Liver (tissue), 9 donors: ENCODE data around the gene SPTAN1. TPM values are rescaled to one million over a fixed set of nuclear protein-coding genes. Genes with fewer than 3 reads are reported as not detected.

ENCODE experiments used
- DNase-seq: peaks from one replicate; pipeline ENCODE4 v3.0.0-alpha.2; 2017; ENCODE audit warnings: low spot score
- H3K27ac ChIP-seq, 2 donors: one replicate each; pipeline ENCODE4 v1.7.0; 2013; ENCODE audit warnings: inconsistent platforms in 2 of 2, low read length in 2 of 2, control low read depth in 1 of 2, low read depth in 1 of 2, mild to moderate bottlenecking in 1 of 2
- H3K27me3 ChIP-seq, 4 donors: one replicate each; pipeline versions ENCODE4 v1.6.1 to v1.7.0; 2013; ENCODE audit warnings: low read length in 3 of 4, inconsistent platforms in 1 of 4, mild to moderate bottlenecking in 1 of 4, moderate library complexity in 1 of 4; ENCODE audit not compliant: control insufficient read depth in 4 of 4, insufficient read depth in 4 of 4
- H3K36me3 ChIP-seq, 4 donors: one replicate each; pipeline versions ENCODE4 v1.6.1 to v1.7.0; 2013; ENCODE audit warnings: low read length in 3 of 4, mild to moderate bottlenecking in 3 of 4, low read depth in 1 of 4, moderate library complexity in 1 of 4; ENCODE audit not compliant: control insufficient read depth in 4 of 4, insufficient read depth in 3 of 4
- H3K4me1 ChIP-seq, 4 donors: one replicate each; pipeline versions ENCODE4 v1.6.1 to v1.7.0; 2013; ENCODE audit warnings: low read length in 3 of 4, mild to moderate bottlenecking in 3 of 4, moderate library complexity in 1 of 4; ENCODE audit not compliant: control insufficient read depth in 4 of 4, insufficient read depth in 4 of 4
- H3K4me3 ChIP-seq, 3 donors: one replicate each; pipeline versions ENCODE4 v1.6.1 to v1.7.0; 2013; ENCODE audit warnings: low read length in 3 of 3, control low read depth in 1 of 3, low read depth in 1 of 3, mild to moderate bottlenecking in 1 of 3
- H3K9ac ChIP-seq, 2 donors: one replicate each; pipeline ENCODE4 v1.7.0; 2013; ENCODE audit warnings: low read length in 2 of 2, mild to moderate bottlenecking in 2 of 2, moderate library complexity in 2 of 2, control low read depth in 1 of 2, low read depth in 1 of 2
- H3K9me3 ChIP-seq, 4 donors: one replicate each; pipeline versions ENCODE4 v1.6.1 to v1.7.0; 2013; ENCODE audit warnings: low read length in 3 of 4; ENCODE audit not compliant: control insufficient read depth in 4 of 4
- CTCF ChIP-seq: fragments of 150-350 bp; IDR thresholded peaks from 2 replicates; pipeline ENCODE4 v1.5.1; 2017; ENCODE audit warnings: improper control_type of control experiment, low read depth, low read length; ENCODE audit not compliant: missing input control
- EGR1 ChIP-seq, 2 donors: IDR thresholded peaks; 2 replicates each; pipeline ENCODE4 v1.6.1; 2016 to 2018; ENCODE audit warnings: antibody characterized with exemption in 2 of 2, low read depth in 2 of 2
- FOXA1 ChIP-seq: IDR thresholded peaks from 2 replicates; pipeline ENCODE4 v1.6.1; 2016; ENCODE audit warnings: antibody characterized with exemption
- FOXA2 ChIP-seq: IDR thresholded peaks from 2 replicates; pipeline ENCODE4 v1.6.1; 2016; ENCODE audit warnings: antibody characterized with exemption
- GABPA ChIP-seq, 2 donors: IDR thresholded peaks in 1 of 2; conservative IDR thresholded peaks in 1 of 2; 2 replicates each; pipeline ENCODE4 v1.6.1; 2016; ENCODE audit warnings: antibody characterized with exemption in 2 of 2, mild to moderate bottlenecking in 1 of 2, moderate library complexity in 1 of 2
- HNF4A ChIP-seq, 2 donors: conservative IDR thresholded peaks; 2 replicates each; pipeline ENCODE4 v1.6.1; 2016; ENCODE audit warnings: antibody characterized with exemption in 2 of 2, mild to moderate bottlenecking in 2 of 2
- HNF4G ChIP-seq: IDR thresholded peaks from 2 replicates; pipeline ENCODE4 v1.6.1; 2016; ENCODE audit warnings: antibody characterized with exemption
- JUND ChIP-seq, 2 donors: IDR thresholded peaks; 2 replicates each; pipeline ENCODE4 v1.6.1; 2016; ENCODE audit warnings: antibody characterized with exemption in 2 of 2
- MAX ChIP-seq: IDR thresholded peaks from 2 replicates; pipeline ENCODE4 v1.6.1; 2016; ENCODE audit warnings: antibody characterized with exemption
- NR2F2 ChIP-seq: IDR thresholded peaks from 2 replicates; pipeline ENCODE4 v1.6.1; 2016; ENCODE audit warnings: antibody characterized with exemption
- RAD21 ChIP-seq, 2 donors: IDR thresholded peaks; 2 replicates each; pipeline ENCODE4 v1.6.1; 2016; ENCODE audit warnings: antibody characterized with exemption in 2 of 2, mild to moderate bottlenecking in 2 of 2
- REST ChIP-seq: IDR thresholded peaks from 2 replicates; pipeline ENCODE4 v1.6.1; 2016; ENCODE audit warnings: antibody characterized with exemption, mild to moderate bottlenecking
- RXRA ChIP-seq, 2 donors: IDR thresholded peaks; 2 replicates each; pipeline ENCODE4 v1.6.1; 2017 to 2018; ENCODE audit warnings: antibody characterized with exemption in 2 of 2, mild to moderate bottlenecking in 1 of 2
- SP1 ChIP-seq: IDR thresholded peaks from 2 replicates; pipeline ENCODE4 v1.6.1; 2018; ENCODE audit warnings: antibody characterized with exemption, mild to moderate bottlenecking
- TAF1 ChIP-seq: conservative IDR thresholded peaks from 2 replicates; pipeline ENCODE4 v1.6.1; 2016; ENCODE audit warnings: antibody characterized with exemption, mild to moderate bottlenecking
- YY1 ChIP-seq: IDR thresholded peaks from 2 replicates; pipeline ENCODE4 v1.6.1; 2016; ENCODE audit warnings: antibody characterized with exemption, mild to moderate bottlenecking
- WGBS: extraction: QIAGEN DNeasy Blood & Tissue Kit; methylation state at CpG from one replicate; pipeline ENCODE4 v1.1.7; 2013; 5-methylcytosine and 5-hydroxymethylcytosine counted together
- polyA plus RNA-seq, 2 donors: library from polyadenylated mRNA; stranded (reverse) in 1 of 2; unstranded in 1 of 2; fragments of 200-250 nt in 1 of 2; fragments of >200 nt in 1 of 2; fragmentation: Nextera tagmentation in 1 of 2; extraction: Ambion mirVana in 1 of 2; gene quantifications; one replicate each; pipeline versions ENCODE4 v1.2.1 to v1.2.3, GENCODE V29; 2013 to 2015
- total RNA-seq, 2 donors: library from RNA; depleted of rRNA; stranded (reverse); fragments of >200 nt; gene quantifications; one replicate each; pipeline ENCODE4 v1.2.3, GENCODE V29; 2014
- TF ChIP-seq, protein P1 (sequence below): IDR thresholded peaks from 2 replicates; pipeline ENCODE4 v1.6.1; 2016; ENCODE audit warnings: antibody characterized with exemption
- TF ChIP-seq, protein P2 (sequence below): IDR thresholded peaks from 2 replicates; pipeline ENCODE4 v1.6.1; 2016; ENCODE audit warnings: antibody characterized with exemption
- donor health status: healthy.
- donor health status: healthy.
- donor health status: healthy.
- donor health status: healthy.
- donor health status: healthy.

SPTAN1 gene
- total and polyA plus RNA-seq, 4 donors: 31.3 to 86.5 (median 60.4) TPM

DNA sequence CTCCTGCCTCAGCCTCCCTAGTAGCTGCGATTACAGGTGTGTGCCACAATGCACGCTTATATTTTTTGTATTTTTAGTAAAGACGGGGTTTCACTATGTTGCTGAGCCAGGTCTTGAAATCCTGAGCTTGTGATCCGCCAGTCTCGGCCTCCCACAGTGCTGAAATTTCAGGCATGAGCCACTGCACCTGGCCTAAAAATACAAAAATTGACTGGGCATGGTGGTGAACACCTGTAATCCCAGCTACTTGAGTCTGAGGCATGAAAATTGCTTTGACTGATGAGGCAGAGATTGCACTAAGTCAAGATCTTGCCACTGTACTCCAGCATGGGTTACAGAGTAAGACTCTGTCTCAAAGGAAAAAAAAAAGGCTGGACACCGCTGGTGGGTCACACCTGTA is 117.4 kb downstream of the SPTAN1 start:
- no peaks in the 10 kb centered on the region for H3K36me3 ChIP-seq
- 97% methylated on average over 6 of the region's 6 CpGs for WGBS
- no peak overlapping the region for H3K9ac ChIP-seq
- no peaks in the 10 kb centered on the region for H3K4me1 ChIP-seq
- no peaks in the 10 kb centered on the region for H3K27me3 ChIP-seq
- DNase-seq: no peak
- TF ChIP-seq SP1: no peak
- TF ChIP-seq JUND (IDR thresholded peaks at IDR 0.05): no peak
- no peak for TF ChIP-seq HNF4G
- no peak for TF ChIP-seq NR2F2
- TF ChIP-seq TAF1: no peak
- TF ChIP-seq, protein P1, sequence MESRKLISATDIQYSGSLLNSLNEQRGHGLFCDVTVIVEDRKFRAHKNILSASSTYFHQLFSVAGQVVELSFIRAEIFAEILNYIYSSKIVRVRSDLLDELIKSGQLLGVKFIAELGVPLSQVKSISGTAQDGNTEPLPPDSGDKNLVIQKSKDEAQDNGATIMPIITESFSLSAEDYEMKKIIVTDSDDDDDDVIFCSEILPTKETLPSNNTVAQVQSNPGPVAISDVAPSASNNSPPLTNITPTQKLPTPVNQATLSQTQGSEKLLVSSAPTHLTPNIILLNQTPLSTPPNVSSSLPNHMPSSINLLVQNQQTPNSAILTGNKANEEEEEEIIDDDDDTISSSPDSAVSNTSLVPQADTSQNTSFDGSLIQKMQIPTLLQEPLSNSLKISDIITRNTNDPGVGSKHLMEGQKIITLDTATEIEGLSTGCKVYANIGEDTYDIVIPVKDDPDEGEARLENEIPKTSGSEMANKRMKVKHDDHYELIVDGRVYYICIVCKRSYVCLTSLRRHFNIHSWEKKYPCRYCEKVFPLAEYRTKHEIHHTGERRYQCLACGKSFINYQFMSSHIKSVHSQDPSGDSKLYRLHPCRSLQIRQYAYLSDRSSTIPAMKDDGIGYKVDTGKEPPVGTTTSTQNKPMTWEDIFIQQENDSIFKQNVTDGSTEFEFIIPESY: no peak
- TF ChIP-seq FOXA2: no peak
- no peak for TF ChIP-seq YY1
- TF ChIP-seq REST: no peak
- TF ChIP-seq RXRA (IDR thresholded peaks at IDR 0.05): no peak
- TF ChIP-seq RAD21 (IDR thresholded peaks at IDR 0.05): no peak
- TF ChIP-seq FOXA1: no peak
- TF ChIP-seq GABPA (IDR thresholded peaks at IDR 0.05 in 1 of 2, conservative IDR thresholded peaks at IDR 0.05 in 1 of 2): no peak
- TF ChIP-seq, protein P2, sequence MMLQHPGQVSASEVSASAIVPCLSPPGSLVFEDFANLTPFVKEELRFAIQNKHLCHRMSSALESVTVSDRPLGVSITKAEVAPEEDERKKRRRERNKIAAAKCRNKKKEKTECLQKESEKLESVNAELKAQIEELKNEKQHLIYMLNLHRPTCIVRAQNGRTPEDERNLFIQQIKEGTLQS: no peak
- TF ChIP-seq HNF4A (conservative IDR thresholded peaks at IDR 0.05): no peak
- TF ChIP-seq MAX: no peak
- no peak for TF ChIP-seq CTCF
- no peak for TF ChIP-seq EGR1 (IDR thresholded peaks at IDR 0.05; ENCODE audit: low read depth in 2 of 2)
- no peak overlapping the region for H3K27ac ChIP-seq
- no peaks in the 10 kb centered on the region for H3K9me3 ChIP-seq
- H3K4me3 ChIP-seq: no peak overlapping the region

- Histone ChIP-seq H3K4me1 (peaks cover 0 to 5% (median 0%) of the 10 kb centered on the region in 4 donors), H3K27me3 (no peaks in the 10 kb centered on the region), H3K4me3 (no peak overlapping the region), H3K27ac (no peak overlapping the region), H3K9me3 (no peaks in the 10 kb centered on the region), H3K9ac (no peak overlapping the region), H3K36me3 (no peaks in the 10 kb centered on the region)
- TF ChIP-seq GABPA (IDR thresholded peaks at IDR 0.05 in 1 of 2, conservative IDR thresholded peaks at IDR 0.05 in 1 of 2): no peak
- TF ChIP-seq JUND (IDR thresholded peaks at IDR 0.05): no peak
- TF ChIP-seq HNF4G: no peak
- TF ChIP-seq FOXA1: no peak
- no peak for TF ChIP-seq MAX
- TF ChIP-seq, protein P1: no peak
- no peak for TF ChIP-seq TAF1
- no peak for TF ChIP-seq NR2F2
- TF ChIP-seq, protein P2: no peak
- DNase-seq: no peak
- WGBS: 98% methylated on average over 4 of the region's 4 CpGs
Observed at GRCh38 chr9:128675382-128675781, 123.0 kb downstream of the SPTAN1 start.
